ENCODE results near the gene DCUN1D2.

GRCh38 chr13:113531041-113531873 is 40.7 kb upstream of the DCUN1D2 start:
- TF ChIP-seq POLR2A (IDR thresholded peaks at IDR 0.05) = no peak
- TF ChIP-seq EP300 (IDR thresholded peaks at IDR 0.05) = no peak
- TF ChIP-seq CTCF (IDR thresholded peaks at IDR 0.05) = no peak
- no peak for TF ChIP-seq POLR2AphosphoS5 (IDR thresholded peaks at IDR 0.05)

All from upper lobe of left lung (tissue), 4 donors.